Karpas-422 (cell line): ENCODE results near the gene FCGR2B. TPM values are rescaled to one million over a fixed set of nuclear protein-coding genes. Genes with fewer than 3 reads are reported as not detected.
"Not testable (repeated sequence)": the region's sequence is repeated elsewhere in the genome, so short reads cannot be mapped to it uniquely, and the experiment has no call there.

Experiments used
- DNase-seq: peaks from one replicate; pipeline ENCODE4 v3.0.0-alpha.2; 2015
- H2AFZ ChIP-seq: fragments of 200-600 bp; sonication (generic); 2 replicates; pipeline ENCODE4 v1.6.1; 2014; ENCODE audit warnings: antibody characterized with exemption, low read length, mixed read lengths
- H3K27ac ChIP-seq: fragments of 200-600 bp; sonication (generic); 2 replicates; pipeline ENCODE4 v1.5.1; 2014; ENCODE audit warnings: mild to moderate bottlenecking, low read length, moderate library complexity
- H3K27me3 ChIP-seq: fragments of 200-600 bp; sonication (generic); 2 replicates; pipeline ENCODE4 v1.6.1; 2014; ENCODE audit warnings: low read length, mixed read lengths
- H3K36me3 ChIP-seq: fragments of 200-600 bp; sonication (generic); 2 replicates; pipeline ENCODE4 v1.6.1; 2014; ENCODE audit warnings: low read length, mixed read lengths; ENCODE audit not compliant: insufficient read depth
- H3K4me1 ChIP-seq: fragments of 200-600 bp; sonication (generic); 2 replicates; pipeline ENCODE4 v1.6.1; 2014; ENCODE audit warnings: mild to moderate bottlenecking, low read length, mixed read lengths
- H3K4me2 ChIP-seq: fragments of 200-600 bp; sonication (generic); 2 replicates; pipeline ENCODE4 v1.6.1; 2014; ENCODE audit warnings: low read length, low read depth, mild to moderate bottlenecking; ENCODE audit not compliant: poor library complexity, severe bottlenecking
- H3K4me3 ChIP-seq: fragments of 200-600 bp; sonication (generic); 2 replicates; pipeline ENCODE4 v1.5.1; 2014; ENCODE audit warnings: mild to moderate bottlenecking, antibody characterized with exemption, low read length, mixed read lengths
- H3K79me2 ChIP-seq: fragments of 200-600 bp; sonication (generic); 2 replicates; pipeline ENCODE4 v1.6.1; 2014; ENCODE audit warnings: mild to moderate bottlenecking, low read length, mixed read lengths
- H3K9ac ChIP-seq: fragments of 200-600 bp; sonication (generic); 2 replicates; pipeline ENCODE4 v1.6.0; 2014; ENCODE audit warnings: low read length
- H3K9me2 ChIP-seq: fragments of 200-600 bp; sonication (generic), shearing (Covaris generic); replicated peaks from 2 replicates; pipeline ENCODE4 v1.6.0; 2014; ENCODE audit warnings: mild to moderate bottlenecking, low read length, moderate library complexity; ENCODE audit not compliant: insufficient read depth
- H3K9me3 ChIP-seq: fragments of 300-700, 200-600 bp; sonication (generic); 2 replicates; pipeline ENCODE4 v1.6.1; 2014; ENCODE audit warnings: low read length, mixed read lengths
- H4K20me1 ChIP-seq: fragments of 200-600 bp; sonication (generic); 2 replicates; pipeline ENCODE4 v1.6.1; 2014; ENCODE audit warnings: mild to moderate bottlenecking, antibody characterized with exemption, low read length, low read depth; ENCODE audit not compliant: insufficient read depth
- total RNA-seq: library from RNA; depleted of rRNA; stranded (reverse); fragments of >200 nt; shearing (Covaris generic); gene quantifications from 2 replicates; pipeline ENCODE4 v1.2.3, GENCODE V29; 2014; ENCODE audit warnings: low replicate concordance

FCGR2B gene
- total RNA-seq, 1 experiment from 2014 or later = 581 TPM

DNA sequence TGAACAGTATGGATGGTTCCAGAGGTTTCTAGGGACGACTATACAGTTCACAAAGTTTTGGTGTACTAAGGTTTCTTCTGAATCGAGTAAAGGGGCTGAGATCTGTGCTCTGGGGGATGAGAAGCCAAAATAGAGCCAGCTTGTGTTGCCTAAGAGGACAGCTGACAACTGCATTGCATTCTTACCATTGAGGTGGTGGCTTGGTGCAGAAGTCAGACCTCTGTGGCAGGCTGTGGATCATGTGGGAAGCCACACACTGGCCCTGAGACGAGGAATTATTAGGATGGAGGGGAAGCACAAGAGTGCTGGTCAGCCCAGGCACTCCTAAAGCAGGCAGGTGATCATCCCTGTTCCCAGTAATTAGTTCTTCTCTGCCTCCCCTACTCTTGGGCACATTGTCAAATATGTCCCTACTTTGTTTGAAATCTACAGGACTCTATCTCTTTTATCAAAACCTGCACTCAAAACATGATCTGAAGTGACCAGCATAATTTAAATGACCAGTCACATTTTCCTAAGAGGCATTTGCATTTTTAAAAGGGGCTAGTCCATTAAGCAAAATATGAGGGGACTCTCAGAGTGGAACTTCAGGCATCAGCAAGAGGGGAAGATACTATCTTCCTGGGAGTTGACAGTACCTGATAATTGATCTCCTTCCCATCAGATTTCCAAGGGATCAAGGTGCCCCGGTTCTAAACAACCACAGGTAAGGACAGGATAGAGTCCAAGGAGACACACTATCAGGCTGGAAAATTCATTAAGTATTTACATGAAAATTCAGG, 58.2 kb downstream of the FCGR2B start, which contains the start of gene FCRLB:
TSS of gene FCRLB (plus strand) at position 589 of the 782 bp plus-strand sequence. CDS start 1,129 bp downstream, outside the sequence.
- peaks cover 39% of the 10 kb centered on the region for H3K36me3 ChIP-seq
- H3K4me1 ChIP-seq = peaks cover 100% of the 10 kb centered on the region
- H3K79me2 ChIP-seq = peaks cover 22% of the 10 kb centered on the region
- peak within 1 kb of the TSS; percentile 95 for H3K27ac ChIP-seq
- peak; percentile 95 for DNase-seq
- no peaks in the 10 kb centered on the region for H3K9me2 ChIP-seq
- peak within 1 kb of the TSS; percentile 80 for H3K9ac ChIP-seq
- no peaks in the 10 kb centered on the region for H3K9me3 ChIP-seq
- H3K27me3 ChIP-seq = no peaks in the 10 kb centered on the region
- peak within 1 kb of the TSS; percentile 86 for H3K4me2 ChIP-seq
- H3K4me3 ChIP-seq = peak within 1 kb of the TSS; percentile 70
- H4K20me1 ChIP-seq = peaks cover 36% of the 10 kb centered on the region
- no peak within 1 kb of the TSS for H2AFZ ChIP-seq

DNA sequence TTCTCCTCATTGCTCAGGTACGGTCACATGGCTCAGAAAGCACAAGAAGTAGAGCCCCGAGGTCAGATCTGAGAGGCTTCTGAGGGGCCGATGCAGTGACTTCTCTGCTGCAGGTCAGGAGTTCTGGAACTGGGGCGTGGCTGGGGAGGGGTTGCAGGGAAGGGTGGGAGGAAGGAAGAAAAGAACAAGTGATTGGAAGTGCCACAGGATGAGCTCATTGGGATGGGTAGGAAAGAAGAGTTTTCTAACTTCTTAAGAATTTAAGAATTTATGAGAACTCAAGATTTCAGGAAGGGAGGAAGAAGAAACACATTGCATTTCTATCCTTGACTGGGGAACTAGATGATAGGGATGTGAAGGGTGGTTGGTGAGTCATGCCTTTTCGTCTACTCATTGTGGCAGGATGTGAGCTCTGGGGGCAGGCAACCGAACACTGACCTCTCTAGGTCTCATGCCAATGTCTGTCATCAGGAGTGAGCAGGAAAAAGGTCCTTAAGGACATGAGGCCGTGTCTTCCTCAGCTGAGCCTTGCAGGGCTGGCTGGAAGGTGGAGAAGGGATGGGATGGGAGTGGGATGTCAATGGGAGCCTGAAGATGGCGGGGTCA, 58.9 kb downstream of the FCGR2B start:
- Histone ChIP-seq H3K4me3 (peak overlapping the region; percentile 70), H3K4me1 (peaks cover 100% of the 10 kb centered on the region), H3K79me2 (peaks cover 22% of the 10 kb centered on the region), H3K9me3 (no peaks in the 10 kb centered on the region), H2AFZ (no peak overlapping the region), H4K20me1 (peaks cover 42% of the 10 kb centered on the region), H3K9me2 (no peaks in the 10 kb centered on the region), H3K36me3 (peaks cover 43% of the 10 kb centered on the region), H3K27me3 (no peaks in the 10 kb centered on the region), H3K9ac (peak overlapping the region; percentile 80), H3K27ac (peak overlapping the region; percentile 95), H3K4me2 (peak overlapping the region; percentile 86)
- peak; percentile 85 for DNase-seq

DNA sequence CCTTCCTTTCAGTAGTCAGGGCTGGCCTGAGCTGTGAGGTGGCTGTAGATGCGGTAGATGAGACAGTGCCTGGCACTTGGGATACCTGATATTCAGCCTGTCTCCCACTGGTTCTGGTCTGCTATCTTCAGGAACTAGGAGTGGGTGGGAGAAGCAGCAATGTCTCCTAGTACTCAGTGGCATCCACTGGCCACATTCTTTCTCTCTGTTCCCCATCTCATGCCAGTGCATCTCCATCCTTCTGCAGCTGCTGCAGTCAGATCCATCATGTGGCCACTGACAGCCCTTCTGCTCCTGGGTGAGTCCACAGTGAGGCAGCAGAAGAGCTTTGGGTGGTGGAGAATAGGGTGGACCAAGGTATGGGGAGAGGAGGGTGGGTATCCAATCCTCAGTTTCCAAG, 59.5 kb downstream of the FCGR2B start:
- Histone ChIP-seq H3K9ac (peak overlapping the region; percentile 80), H2AFZ (no peak overlapping the region), H3K27ac (peak overlapping the region; percentile 95), H4K20me1 (peaks cover 45% of the 10 kb centered on the region), H3K9me2 (no peaks in the 10 kb centered on the region), H3K36me3 (peaks cover 47% of the 10 kb centered on the region), H3K9me3 (no peaks in the 10 kb centered on the region), H3K27me3 (no peaks in the 10 kb centered on the region), H3K4me3 (peak overlapping the region; percentile 70), H3K4me2 (peak overlapping the region; percentile 86), H3K4me1 (peaks cover 98% of the 10 kb centered on the region), H3K79me2 (peaks cover 22% of the 10 kb centered on the region)
- DNase-seq = peak; percentile 74

DNA sequence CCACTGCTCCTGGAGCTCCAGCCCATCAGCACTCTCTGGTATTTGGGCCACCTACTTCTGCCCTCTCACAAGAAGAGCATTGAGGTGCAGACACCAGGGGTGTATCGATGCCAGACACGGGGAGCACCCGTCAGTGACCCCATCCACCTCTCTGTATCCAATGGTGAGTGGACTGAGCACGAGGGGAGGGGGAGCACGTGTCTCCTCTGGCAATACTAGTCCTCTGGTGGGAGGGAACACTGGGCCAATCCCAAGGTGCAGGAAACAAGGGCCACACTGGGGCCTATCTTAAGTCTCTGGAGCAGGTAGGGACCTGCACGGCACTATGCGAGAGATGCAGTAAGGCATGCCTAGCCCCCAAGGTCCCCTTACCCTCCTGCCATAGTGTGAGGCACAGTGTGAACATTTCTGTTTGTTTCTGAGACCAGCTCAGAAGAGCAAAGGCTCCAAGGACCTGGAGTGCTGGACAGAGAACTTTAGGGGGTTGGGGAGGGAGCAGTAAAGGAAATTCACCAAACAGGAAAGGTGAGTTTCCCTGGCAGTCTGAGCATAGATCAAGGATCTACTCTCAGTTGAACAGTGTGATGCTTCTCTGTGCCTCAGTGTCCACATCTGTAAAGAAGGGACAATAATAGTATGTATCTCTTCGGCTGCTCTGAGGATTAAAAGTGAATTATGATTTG, 60.7 kb downstream of the FCGR2B start:
- H3K4me2 ChIP-seq = peak overlapping the region; percentile 86
- H3K36me3 ChIP-seq = peaks cover 52% of the 10 kb centered on the region
- peaks cover 95% of the 10 kb centered on the region for H3K4me1 ChIP-seq
- H3K27ac ChIP-seq = peak overlapping the region; percentile 95
- peak; percentile 75 for DNase-seq
- peak overlapping the region; percentile 80 for H3K9ac ChIP-seq
- no peak overlapping the region for H2AFZ ChIP-seq
- no peaks in the 10 kb centered on the region for H3K9me3 ChIP-seq
- peaks cover 22% of the 10 kb centered on the region for H3K79me2 ChIP-seq
- H3K9me2 ChIP-seq = no peaks in the 10 kb centered on the region
- H4K20me1 ChIP-seq = peaks cover 54% of the 10 kb centered on the region
- no peaks in the 10 kb centered on the region for H3K27me3 ChIP-seq
- peak overlapping the region; percentile 70 for H3K4me3 ChIP-seq

DNA sequence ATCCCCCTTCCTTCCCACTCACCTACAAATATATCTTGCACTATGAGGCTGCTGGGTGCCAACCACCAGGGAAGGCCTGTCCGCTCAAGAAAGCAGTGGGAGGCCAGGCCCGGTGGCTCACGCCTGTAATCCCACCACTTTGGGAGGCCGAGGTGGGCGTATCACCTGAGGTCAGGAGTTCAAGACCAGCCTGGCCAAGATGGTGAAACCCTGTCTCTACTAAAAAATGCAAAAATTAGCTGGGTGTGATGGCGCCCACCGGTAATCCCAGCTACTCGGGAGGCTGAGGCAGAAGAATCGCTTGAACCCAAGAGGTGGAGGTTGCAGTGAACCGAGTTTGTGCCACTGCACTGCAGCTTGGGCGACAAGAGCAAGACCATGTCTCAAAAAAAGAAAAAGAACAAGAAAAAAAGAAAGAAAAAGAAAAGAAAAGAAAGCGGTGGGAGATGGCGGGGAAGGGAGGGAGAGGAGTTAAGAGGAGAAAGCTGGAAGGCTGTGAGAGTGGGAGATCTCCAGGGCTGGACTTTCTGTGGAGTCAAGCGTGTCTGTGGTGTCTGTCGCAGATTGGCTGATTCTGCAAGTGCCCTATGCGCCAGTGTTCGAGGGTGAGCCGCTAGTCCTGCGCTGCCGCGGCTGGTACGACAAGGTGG, 62.4 kb downstream of the FCGR2B start:
- Histone ChIP-seq H3K4me1 (peaks cover 79% of the 10 kb centered on the region), H3K27ac (peak overlapping the region; percentile 95), H3K4me2 (peak overlapping the region; percentile 86), H3K36me3 (peaks cover 52% of the 10 kb centered on the region), H3K79me2 (peaks cover 22% of the 10 kb centered on the region), H3K9ac (peak overlapping the region; percentile 80), H4K20me1 (peaks cover 60% of the 10 kb centered on the region), H3K4me3 (peak overlapping the region; percentile 70)
- not testable (repeated sequence) for DNase-seq, H3K9me3 ChIP-seq, H2AFZ ChIP-seq, H3K9me2 ChIP-seq, H3K27me3 ChIP-seq

DNA sequence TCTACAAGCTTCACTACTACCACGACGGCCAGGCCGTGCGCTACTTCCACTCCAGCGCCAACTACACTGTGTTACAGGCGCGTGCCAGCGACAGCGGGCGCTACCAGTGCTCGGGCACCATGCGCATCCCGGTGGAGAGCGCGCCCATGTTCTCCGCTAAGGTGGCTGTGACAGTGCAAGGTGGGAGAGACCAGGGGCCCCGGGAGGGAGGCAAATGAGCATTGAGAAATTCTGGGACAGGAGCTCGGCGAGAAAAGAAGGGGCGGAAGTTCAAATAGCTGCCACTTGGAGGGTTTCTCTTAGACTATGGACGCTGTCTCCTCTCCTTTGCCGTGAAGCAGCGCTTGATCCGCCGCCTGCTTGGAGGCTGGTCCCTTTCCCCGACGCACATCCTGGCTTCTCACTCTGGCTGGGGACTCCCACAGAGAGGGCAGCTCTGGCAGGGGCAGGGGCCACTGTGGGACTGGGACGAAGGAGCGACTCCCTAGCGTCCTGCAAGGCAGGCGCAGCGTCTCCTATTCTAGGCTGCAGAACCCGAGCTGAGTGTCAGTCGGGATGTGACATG, 63.0 kb downstream of the FCGR2B start:
- no peaks in the 10 kb centered on the region for H3K9me2 ChIP-seq
- H3K4me3 ChIP-seq = peak overlapping the region; percentile 70

DNA sequence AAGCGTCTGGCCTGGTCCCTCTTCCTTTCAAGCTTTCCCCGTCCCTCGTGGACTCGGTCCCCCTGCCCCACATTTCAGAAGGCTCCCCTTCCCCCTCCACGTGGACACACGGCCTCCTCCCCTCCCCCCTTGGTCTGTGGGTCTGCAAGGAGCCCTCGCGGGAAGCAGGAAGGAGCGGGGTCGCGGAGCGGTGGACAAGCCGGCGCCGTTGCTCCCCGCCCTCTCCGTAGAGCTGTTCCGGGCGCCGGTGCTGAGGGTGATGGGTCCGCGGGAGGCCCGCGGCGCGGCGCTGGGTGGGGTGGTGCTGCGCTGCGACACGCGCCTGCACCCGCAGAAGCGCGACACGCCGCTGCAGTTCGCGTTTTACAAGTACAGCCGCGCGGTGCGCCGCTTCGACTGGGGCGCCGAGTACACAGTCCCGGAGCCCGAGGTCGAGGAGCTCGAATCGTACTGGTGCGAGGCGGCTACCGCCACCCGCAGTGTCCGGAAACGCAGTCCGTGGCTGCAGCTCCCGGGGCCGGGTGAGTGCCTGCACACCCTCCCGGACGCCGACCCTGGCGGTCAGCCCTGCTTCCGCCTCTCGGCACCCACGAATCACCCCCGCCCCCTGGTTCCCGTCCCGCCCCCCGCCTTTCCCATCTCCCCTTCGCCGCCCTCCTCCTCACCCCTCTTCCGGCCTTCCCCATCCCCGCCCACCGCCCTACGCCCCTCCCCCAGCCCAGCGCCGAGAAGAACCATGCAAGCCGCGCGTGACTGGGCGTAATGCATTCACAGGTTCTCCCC, 63.7 kb downstream of the FCGR2B start:
- H3K9me2 ChIP-seq = no peaks in the 10 kb centered on the region
- peaks cover 52% of the 10 kb centered on the region for H3K36me3 ChIP-seq
- peaks cover 60% of the 10 kb centered on the region for H4K20me1 ChIP-seq
- H3K4me2 ChIP-seq = peak overlapping the region; percentile 86
- no peaks in the 10 kb centered on the region for H3K9me3 ChIP-seq
- H3K27ac ChIP-seq = peak overlapping the region; percentile 95
- H2AFZ ChIP-seq = no peak overlapping the region
- peak overlapping the region; percentile 80 for H3K9ac ChIP-seq
- H3K27me3 ChIP-seq = no peaks in the 10 kb centered on the region
- peaks cover 66% of the 10 kb centered on the region for H3K4me1 ChIP-seq
- H3K4me3 ChIP-seq = peak overlapping the region; percentile 70
- peaks cover 19% of the 10 kb centered on the region for H3K79me2 ChIP-seq
- peak; percentile 83 for DNase-seq

More for the DNA sequence above, 63.0 kb downstream of the FCGR2B start:
- Histone ChIP-seq H2AFZ (no peak overlapping the region), H3K4me1 (peaks cover 73% of the 10 kb centered on the region), H3K4me2 (peak overlapping the region; percentile 86), H3K9ac (peak overlapping the region; percentile 80), H3K79me2 (peaks cover 22% of the 10 kb centered on the region), H3K36me3 (peaks cover 52% of the 10 kb centered on the region), H3K27me3 (no peaks in the 10 kb centered on the region), H4K20me1 (peaks cover 60% of the 10 kb centered on the region), H3K9me3 (no peaks in the 10 kb centered on the region), H3K27ac (peak overlapping the region; percentile 95)
- DNase-seq = peak; percentile 86
